ENCODE results near the gene TMSB10.
A peak's percentile ranks its signal among the peaks of the same experiment; 100 is the strongest.

Gene TMSB10

DNA sequence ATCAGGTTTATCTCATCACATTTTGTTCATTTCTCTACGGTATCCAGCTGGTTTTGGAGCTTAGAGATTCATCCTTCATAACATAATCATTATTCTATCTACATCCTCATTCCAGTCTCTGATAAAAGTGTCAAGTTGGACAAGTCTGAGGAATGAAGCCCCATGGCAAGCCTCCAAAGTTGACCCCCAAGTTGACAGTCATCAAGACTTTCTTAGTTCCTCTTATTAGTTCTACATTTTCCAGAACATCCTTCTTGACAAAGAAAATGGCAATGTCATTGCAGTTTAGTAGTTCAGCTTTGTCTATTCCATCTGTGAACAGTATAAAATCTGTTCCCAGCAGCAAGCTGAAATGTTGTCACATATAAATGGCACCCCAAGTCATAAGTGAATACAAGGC is 4.5 kb upstream of the TMSB10 start:
- TF ChIP-seq Cebpa-rat (IDR thresholded peaks at IDR 0.05), result no peak
- no peak overlapping the region for H3K4me2 ChIP-seq
- peaks cover 36% of the 10 kb centered on the region for H3K4me1 ChIP-seq
- no peaks in the 10 kb centered on the region for H3K27me3 ChIP-seq
- H3K9ac ChIP-seq, result no peak overlapping the region
- H3K9me3 ChIP-seq, result no peaks in the 10 kb centered on the region
- H3K27ac ChIP-seq, result no peak overlapping the region
- no peak overlapping the region for H3K4me3 ChIP-seq
- H3K36me3 ChIP-seq, result no peaks in the 10 kb centered on the region
- peaks cover 4% of the 10 kb centered on the region for H4K20me1 ChIP-seq

DNA sequence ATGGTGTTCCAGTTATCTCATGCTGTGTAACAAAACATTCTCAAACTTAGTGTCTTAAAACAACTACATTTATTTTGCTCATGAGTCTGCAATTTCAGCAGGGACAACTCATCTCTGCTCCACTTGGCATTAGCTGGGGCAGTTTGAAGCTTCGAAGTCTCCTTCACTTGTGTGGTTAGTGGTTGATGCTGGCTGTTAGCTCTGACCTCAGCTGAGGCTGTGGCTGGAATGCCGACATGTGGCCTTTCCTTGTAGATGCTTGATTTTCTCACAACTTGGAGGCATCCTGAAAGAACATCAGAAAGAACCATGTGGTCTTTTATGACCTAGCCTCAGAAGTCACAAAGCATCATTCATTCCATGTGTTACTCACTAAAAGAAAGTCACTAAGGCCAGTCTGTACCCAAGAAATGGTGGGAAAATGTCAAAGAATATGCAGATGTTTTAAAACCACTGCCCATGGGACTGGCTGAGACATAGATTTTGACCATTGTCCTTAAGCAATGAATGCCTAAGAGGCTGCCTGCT is 3.8 kb upstream of the TMSB10 start:
- Histone ChIP-seq H3K4me1 (peaks cover 33% of the 10 kb centered on the region), H3K9ac (no peak overlapping the region), H3K27ac (no peak overlapping the region), H3K4me3 (no peak overlapping the region), H3K27me3 (no peaks in the 10 kb centered on the region), H3K9me3 (no peaks in the 10 kb centered on the region), H4K20me1 (peaks cover 11% of the 10 kb centered on the region), H3K4me2 (no peak overlapping the region), H3K36me3 (peaks cover 6% of the 10 kb centered on the region; the same call in 1 of the 2 replicates)
- no peak for TF ChIP-seq Cebpa-rat (IDR thresholded peaks at IDR 0.05)

DNA sequence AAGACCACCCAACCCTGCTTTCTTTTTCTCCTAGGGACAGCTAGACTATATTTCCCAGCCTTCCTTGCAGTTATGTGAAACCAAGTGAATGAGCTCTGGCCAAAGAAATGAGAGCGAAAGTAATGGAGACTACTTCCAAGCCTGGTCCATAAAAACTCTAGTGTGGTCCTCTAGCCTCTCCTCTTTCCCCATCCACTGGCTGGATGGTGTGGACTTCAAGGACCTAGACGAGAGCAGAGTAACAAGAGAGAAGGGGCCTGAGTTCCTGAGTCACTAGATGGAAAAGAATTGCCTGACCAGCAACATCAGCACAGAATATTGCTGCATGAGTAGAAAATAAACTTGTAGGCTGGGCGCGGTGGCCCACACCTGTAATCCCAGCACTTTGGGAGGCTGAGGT is 2.9 kb upstream of the TMSB10 start:
- Histone ChIP-seq H3K4me2 (no peak overlapping the region), H3K4me3 (no peak overlapping the region), H3K27ac (no peak overlapping the region), H3K27me3 (no peaks in the 10 kb centered on the region), H4K20me1 (peaks cover 19% of the 10 kb centered on the region), H3K9me3 (no peaks in the 10 kb centered on the region), H3K36me3 (peaks cover 8% of the 10 kb centered on the region; the same call in 1 of the 2 replicates), H3K9ac (no peak overlapping the region), H3K4me1 (peaks cover 35% of the 10 kb centered on the region)
- no peak for TF ChIP-seq Cebpa-rat (IDR thresholded peaks at IDR 0.05)

DNA sequence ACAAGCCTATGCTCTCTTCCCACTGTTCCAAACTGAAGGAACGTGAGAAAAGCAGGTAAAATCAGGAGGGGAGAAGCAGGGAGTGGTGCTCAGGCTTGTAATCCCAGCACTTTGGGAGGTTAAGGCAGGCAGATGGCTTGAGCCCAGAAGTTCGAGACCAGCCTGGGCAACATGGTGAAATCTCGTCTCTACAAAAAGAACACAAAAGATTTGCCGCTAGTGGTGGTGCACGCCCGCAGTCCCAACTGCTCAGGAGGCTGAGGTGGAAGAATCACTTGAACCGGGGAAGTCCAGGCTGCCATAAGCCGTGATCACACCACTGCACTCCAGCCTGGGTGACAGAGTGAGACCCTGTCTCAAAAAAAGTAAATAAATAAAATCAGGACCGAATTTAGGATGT is 1.3 kb upstream of the TMSB10 start:
- Histone ChIP-seq H3K36me3 (peaks cover 12% of the 10 kb centered on the region), H3K4me2 (peak overlapping the region; percentile 92), H3K4me1 (peaks cover 34% of the 10 kb centered on the region), H3K27ac (no peak overlapping the region), H3K27me3 (no peaks in the 10 kb centered on the region), H3K9ac (no peak overlapping the region), H3K9me3 (no peaks in the 10 kb centered on the region), H3K4me3 (no peak overlapping the region), H4K20me1 (peaks cover 28% of the 10 kb centered on the region)
- no peak for TF ChIP-seq Cebpa-rat (IDR thresholded peaks at IDR 0.05)

DNA sequence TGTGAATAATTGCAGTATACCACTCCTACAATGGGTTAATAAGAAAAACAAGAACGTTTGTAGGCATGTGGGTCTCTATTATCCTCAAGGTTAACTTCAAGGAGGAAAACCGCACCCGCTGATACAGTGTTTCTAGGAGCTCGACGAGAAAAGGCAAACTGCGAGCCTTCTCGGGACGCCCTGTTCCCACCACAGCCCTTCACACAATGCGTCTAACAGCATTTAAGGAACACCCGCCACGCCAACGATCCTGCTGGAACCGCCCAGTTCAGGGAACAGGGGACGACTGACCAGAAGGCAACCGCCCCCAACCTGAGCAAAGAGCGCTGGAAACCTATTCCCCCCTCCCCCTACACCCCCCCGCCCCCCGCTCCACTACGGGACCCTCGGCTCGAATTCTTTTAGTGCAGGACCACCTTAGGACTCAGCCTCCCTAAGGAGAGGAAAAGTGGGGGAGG is 710 bp upstream of the TMSB10 start:
- H3K27ac ChIP-seq, result peak overlapping the region; percentile 98
- peak overlapping the region; percentile 99; the same call in 1 of the 2 replicates for H3K9ac ChIP-seq

DNA sequence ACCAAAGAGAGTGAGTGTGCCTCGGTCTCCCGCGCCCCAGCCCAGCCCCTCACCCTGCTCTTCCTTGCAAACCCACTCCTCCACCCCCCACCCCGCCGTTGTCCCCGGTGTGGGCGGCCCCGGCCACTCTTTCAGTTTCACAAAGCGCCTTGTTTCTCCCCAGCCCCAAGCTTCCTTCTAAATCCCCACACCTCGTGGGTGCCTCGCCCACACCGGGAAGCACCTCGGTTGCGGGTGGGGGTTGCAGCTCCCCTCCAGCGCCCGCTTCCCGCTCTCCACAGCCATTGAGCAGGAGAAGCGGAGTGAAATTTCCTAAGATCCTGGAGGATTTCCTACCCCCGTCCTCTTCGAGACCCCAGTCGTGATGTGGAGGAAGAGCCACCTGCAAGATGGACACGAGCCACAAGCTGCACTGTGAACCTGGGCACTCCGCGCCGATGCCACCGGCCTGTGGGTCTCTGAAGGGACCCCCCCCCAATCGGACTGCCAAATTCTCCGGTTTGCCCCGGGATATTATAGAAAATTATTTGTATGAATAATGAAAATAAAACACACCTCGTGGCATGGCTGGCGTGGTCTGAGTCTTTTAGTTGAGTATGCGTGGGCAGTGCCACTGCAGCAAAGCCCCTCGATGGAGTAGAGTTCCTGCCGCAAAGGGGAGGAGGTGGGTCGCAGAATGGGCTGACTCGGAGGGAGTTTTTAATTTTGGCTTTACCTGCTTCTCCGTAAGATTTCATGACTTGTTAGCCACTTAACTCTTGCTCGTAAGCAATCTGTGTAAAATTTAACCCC is 848 bp downstream of the TMSB10 start:
- Histone ChIP-seq H3K4me1 (peaks cover 37% of the 10 kb centered on the region), H3K27ac (peak overlapping the region; percentile 98), H3K36me3 (peaks cover 20% of the 10 kb centered on the region), H3K4me3 (peak overlapping the region; percentile 99), H3K9me3 (0 out of 2 replicates have a peak, but pooled peaks cover 6% of the 10 kb centered on the region), H3K9ac (peak overlapping the region; percentile 99), H4K20me1 (peaks cover 28% of the 10 kb centered on the region), H3K4me2 (peak overlapping the region; percentile 80), H3K27me3 (no peaks in the 10 kb centered on the region)
- TF ChIP-seq Cebpa-rat (IDR thresholded peaks at IDR 0.05), result no peak

More for the DNA sequence above, 710 bp upstream of the TMSB10 start:
- H3K4me1 ChIP-seq, result peaks cover 32% of the 10 kb centered on the region
- 0 out of 2 replicates have a peak, but pooled peaks cover 6% of the 10 kb centered on the region for H3K9me3 ChIP-seq
- H3K27me3 ChIP-seq, result no peaks in the 10 kb centered on the region
- peaks cover 28% of the 10 kb centered on the region for H4K20me1 ChIP-seq
- peak overlapping the region; percentile 92 for H3K4me2 ChIP-seq
- TF ChIP-seq Cebpa-rat (IDR thresholded peaks at IDR 0.05), result no peak
- H3K36me3 ChIP-seq, result peaks cover 18% of the 10 kb centered on the region
- H3K4me3 ChIP-seq, result peak overlapping the region; percentile 99

DNA sequence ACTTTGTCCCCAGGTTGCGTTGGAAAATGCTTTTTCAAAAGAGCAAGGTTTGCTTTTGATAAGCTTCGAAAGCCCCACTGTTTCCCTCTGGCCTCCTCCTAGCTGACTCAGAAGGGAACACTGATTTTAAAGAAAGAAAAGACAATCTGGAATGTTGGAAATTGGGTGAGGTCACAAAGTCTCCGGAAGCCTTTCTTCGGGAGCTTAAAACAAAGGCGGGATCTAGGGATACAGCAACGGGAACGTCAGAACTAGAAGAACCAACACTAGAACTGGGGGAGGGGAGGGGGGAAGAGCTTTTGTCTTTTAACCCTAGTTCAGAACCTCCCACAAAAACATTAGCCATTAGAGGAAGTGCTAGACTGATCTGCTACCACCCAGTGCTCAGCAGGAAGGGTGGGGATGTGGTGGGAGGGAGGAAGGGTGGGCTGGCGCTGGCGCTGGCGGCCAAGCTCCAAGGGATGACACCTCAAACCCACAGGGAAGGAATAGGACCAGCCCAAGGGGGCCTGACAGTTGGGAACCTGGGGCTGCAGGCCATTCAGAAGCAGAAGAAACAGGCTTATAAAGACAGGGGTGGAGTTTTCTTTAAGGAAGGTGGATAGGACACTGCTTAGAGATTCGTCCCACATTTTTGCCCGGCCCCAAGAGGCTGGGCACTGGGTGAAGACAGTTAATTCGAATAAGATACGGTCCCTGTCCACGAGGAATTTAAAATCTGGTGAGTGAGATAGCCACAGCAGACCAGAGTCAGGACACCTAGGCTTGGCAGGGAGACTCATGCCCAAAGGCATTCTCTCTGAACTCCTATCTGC is 1.7 kb downstream of the TMSB10 start:
- H3K27ac ChIP-seq, result peak overlapping the region; percentile 98
- no peaks in the 10 kb centered on the region for H3K27me3 ChIP-seq
- 0 out of 2 replicates have a peak, but pooled peaks cover 6% of the 10 kb centered on the region for H3K9me3 ChIP-seq
- peak overlapping the region; percentile 99 for H3K9ac ChIP-seq
- H4K20me1 ChIP-seq, result peaks cover 28% of the 10 kb centered on the region
- no peak for TF ChIP-seq Cebpa-rat (IDR thresholded peaks at IDR 0.05)
- H3K4me1 ChIP-seq, result peaks cover 40% of the 10 kb centered on the region
- H3K4me2 ChIP-seq, result peak overlapping the region; percentile 80
- H3K36me3 ChIP-seq, result peaks cover 20% of the 10 kb centered on the region
- H3K4me3 ChIP-seq, result peak overlapping the region; percentile 99

DNA sequence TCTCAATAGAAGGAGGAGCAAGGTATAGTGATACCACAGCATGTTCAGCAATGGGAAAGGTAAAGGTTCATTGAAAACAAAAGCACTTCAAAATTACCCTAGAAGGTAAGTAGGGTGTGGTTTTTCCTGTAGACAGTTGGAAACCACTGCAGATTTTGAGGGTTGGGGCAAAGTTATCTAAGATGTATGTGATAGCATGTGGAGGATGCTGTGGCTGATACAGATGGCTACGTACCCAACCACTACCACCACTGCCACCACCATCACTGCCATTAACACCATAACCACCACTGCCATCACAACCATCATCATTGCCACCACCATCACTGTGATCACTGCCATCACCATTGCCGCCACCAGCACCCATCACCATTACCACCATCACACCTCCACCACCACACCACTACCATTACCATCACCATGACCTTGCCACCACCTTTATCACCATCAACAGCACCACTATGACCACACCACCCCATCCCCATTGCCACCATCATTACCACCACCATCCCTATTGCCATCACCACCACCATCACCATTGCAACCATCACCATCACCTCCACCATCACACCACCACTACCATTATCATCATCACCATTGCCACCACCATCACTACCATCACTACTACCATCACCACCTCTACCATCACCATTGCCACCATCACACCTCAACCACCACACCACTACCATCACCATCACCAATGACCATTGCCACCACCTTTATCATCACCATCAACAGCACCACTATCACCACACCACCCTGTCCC is 3.7 kb downstream of the TMSB10 start:
- Histone ChIP-seq H3K9me3 (0 out of 2 replicates have a peak, but pooled peaks cover 6% of the 10 kb centered on the region), H3K27ac (no peak overlapping the region), H3K27me3 (no peaks in the 10 kb centered on the region), H3K4me3 (no peak overlapping the region), H3K4me1 (peaks cover 39% of the 10 kb centered on the region), H3K36me3 (peaks cover 20% of the 10 kb centered on the region), H3K4me2 (peak overlapping the region; percentile 80), H3K9ac (no peak overlapping the region), H4K20me1 (peaks cover 28% of the 10 kb centered on the region)
- no peak for TF ChIP-seq Cebpa-rat (IDR thresholded peaks at IDR 0.05)

DNA sequence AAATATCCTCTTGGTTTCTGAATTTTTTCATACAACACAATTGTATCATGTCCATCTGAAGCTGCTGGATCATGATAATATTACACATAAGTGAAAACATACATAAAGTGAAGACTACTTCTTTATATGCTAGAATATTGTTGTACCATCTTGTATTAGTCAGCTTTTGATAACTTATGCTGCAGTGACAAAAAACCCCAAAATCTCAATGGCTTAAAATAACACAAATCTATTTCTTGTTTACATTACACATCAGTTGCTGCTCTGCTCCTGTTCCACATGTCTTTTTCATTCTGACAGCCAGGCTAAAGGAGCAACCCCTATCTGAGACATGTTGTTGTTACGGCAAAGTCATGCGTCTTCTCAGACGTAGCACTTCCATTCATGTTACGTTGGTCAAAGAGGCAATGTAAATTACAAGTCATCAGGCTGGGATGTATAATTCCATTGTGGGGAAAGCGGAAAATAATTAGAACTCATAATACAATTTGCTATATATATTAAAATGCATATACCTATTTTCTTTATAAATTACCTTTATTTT is 5.8 kb downstream of the TMSB10 start:
- TF ChIP-seq Cebpa-rat (IDR thresholded peaks at IDR 0.05), result no peak

More for the DNA sequence above, 5.8 kb downstream of the TMSB10 start:
- Histone ChIP-seq H4K20me1 (peaks cover 22% of the 10 kb centered on the region), H3K4me1 (peaks cover 32% of the 10 kb centered on the region), H3K9ac (no peak overlapping the region), H3K36me3 (peaks cover 19% of the 10 kb centered on the region), H3K27ac (no peak overlapping the region), H3K27me3 (no peaks in the 10 kb centered on the region), H3K9me3 (peaks cover 6% of the 10 kb centered on the region; the same call in 1 of the 2 replicates), H3K4me3 (no peak overlapping the region), H3K4me2 (peak overlapping the region; percentile 55; the same call in 1 of the 2 replicates)

Measured in BLaER1 (cell line).